ENCODE data around the gene FAM53A.

Gene FAM53A

GRCh38 chr4:1633993-1634392, 50.1 kb downstream of the FAM53A start:
- no peak overlapping the region for H3K4me3 ChIP-seq (ENCODE audit: insufficient read depth in 1 of 2, low read depth in 1 of 2, low read length in 2 of 2)
- H3K4ac ChIP-seq (ENCODE audit: low read depth in 1 of 2, low read length in 2 of 2): no peak overlapping the region
- H4K8ac ChIP-seq (ENCODE audit: low read length): no peak overlapping the region

DNA sequence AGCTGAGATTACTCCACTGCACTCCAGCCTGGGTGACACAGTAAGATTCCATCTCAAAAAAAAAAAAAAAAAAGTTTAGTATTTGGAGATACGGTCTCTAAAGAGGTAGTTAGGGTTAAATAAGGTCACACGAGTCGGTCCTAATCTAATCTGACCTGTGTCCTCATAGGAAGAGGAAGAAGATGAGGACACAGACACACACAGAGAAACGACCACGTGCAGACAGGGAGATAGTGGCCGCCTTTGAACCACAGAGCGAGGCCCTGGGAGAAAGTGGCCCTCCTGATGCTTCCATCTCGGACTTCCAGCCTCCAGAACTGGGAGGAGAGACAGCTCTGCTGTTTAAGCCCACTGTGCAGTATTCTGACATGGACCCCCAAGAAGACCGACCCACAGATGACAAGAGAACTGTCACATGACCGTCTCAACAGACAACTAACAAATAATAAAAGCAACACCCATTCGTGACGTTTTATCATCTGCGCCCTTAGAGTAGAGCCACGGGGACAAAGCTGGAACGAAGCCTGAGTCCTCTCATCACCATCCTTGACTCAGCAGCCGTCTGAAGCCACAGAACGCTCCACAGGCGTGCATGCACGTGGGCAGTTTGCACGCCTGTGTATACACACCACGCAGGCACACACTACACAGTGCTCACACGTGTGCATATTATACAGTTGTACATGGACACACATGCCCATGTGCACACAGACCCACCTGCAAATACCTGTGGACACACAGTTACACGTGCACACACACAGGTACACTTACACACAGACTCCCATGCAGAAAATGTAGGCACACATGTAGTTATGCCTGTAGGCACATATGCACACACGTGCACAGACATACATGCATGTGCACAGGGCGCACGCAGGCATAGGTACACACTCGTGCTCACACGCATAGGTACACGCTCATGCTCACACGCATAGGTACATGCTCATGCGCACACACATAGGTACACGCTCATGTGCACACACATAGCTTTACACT, 51.7 kb downstream of the FAM53A start:
- H3K4me2 ChIP-seq (ENCODE audit: low read length, poor library complexity, severe bottlenecking): no peak overlapping the region
- H3K27ac ChIP-seq (ENCODE audit: low read length, poor library complexity, severe bottlenecking): no peak overlapping the region
- peaks cover 4% of the 10 kb centered on the region for H3K9me3 ChIP-seq (ENCODE audit: control insufficient read depth, low read length)
- no peak overlapping the region for H3K4me3 ChIP-seq (ENCODE audit: insufficient read depth in 1 of 2, low read depth in 1 of 2, low read length in 2 of 2)
- peaks cover 2% of the 10 kb centered on the region for H3K4me1 ChIP-seq (ENCODE audit: control insufficient read depth, insufficient read depth, low read depth, low read length)
- H2BK5ac ChIP-seq (ENCODE audit: low read depth, low read length, poor library complexity, severe bottlenecking): no peak overlapping the region
- DNase-seq: no peak
- H3K79me1 ChIP-seq (replicated peaks; ENCODE audit: low read length, poor library complexity, severe bottlenecking): no peaks in the 10 kb centered on the region
- no peak overlapping the region for H2AK5ac ChIP-seq (ENCODE audit: low read length, severe bottlenecking)
- no peak overlapping the region for H3K23ac ChIP-seq (ENCODE audit: low read length in 2 of 2)
- peaks cover 0 to 7% of the 10 kb centered on the region in 2 experiments for H3K36me3 ChIP-seq (ENCODE audit: control insufficient read depth in 1 of 2, insufficient read depth in 2 of 2, low read depth in 1 of 2, low read length in 2 of 2)
- H3K4ac ChIP-seq (ENCODE audit: low read depth in 1 of 2, low read length in 2 of 2): no peak overlapping the region
- no peak overlapping the region for H2AFZ ChIP-seq (ENCODE audit: low read depth, low read length)
- 84% methylated on average over 32 of the region's 32 CpGs for WGBS
- H3K18ac ChIP-seq (ENCODE audit: low read depth in 1 of 2, low read length in 2 of 2): no peak overlapping the region
- H3K9ac ChIP-seq (ENCODE audit: low read length): no peak overlapping the region
- H2BK120ac ChIP-seq (ENCODE audit: low read depth, low read length): no peak overlapping the region
- H2BK12ac ChIP-seq (ENCODE audit: low read length in 2 of 2): no peak overlapping the region
- no peak overlapping the region for H3K14ac ChIP-seq (ENCODE audit: low read length in 2 of 2)
- H4K91ac ChIP-seq (ENCODE audit: low read length): peak overlapping the region; percentile 28
- H2BK15ac ChIP-seq (ENCODE audit: low read depth, poor library complexity, severe bottlenecking): no peak overlapping the region
- no peak overlapping the region for H4K8ac ChIP-seq (ENCODE audit: low read length)
- peaks cover 0 to 27% of the 10 kb centered on the region in 2 experiments for H3K27me3 ChIP-seq (ENCODE audit: control insufficient read depth in 1 of 2, insufficient read depth in 1 of 2, low read length in 2 of 2)

More at GRCh38 chr4:1633993-1634392, 50.1 kb downstream of the FAM53A start:
- Histone ChIP-seq H2BK12ac (ENCODE audit: low read length in 2 of 2) (no peak overlapping the region), H3K79me1 (replicated peaks; ENCODE audit: low read length, poor library complexity, severe bottlenecking) (no peaks in the 10 kb centered on the region), H3K23ac (ENCODE audit: low read length in 2 of 2) (no peak overlapping the region), H2AK5ac (ENCODE audit: low read length, severe bottlenecking) (no peak overlapping the region), H2BK15ac (ENCODE audit: low read depth, poor library complexity, severe bottlenecking) (no peak overlapping the region), H3K4me1 (ENCODE audit: control insufficient read depth, insufficient read depth, low read depth, low read length) (peaks cover under 1% of the 10 kb centered on the region), H2BK5ac (ENCODE audit: low read depth, low read length, poor library complexity, severe bottlenecking) (no peak overlapping the region), H3K4me2 (ENCODE audit: low read length, poor library complexity, severe bottlenecking) (no peak overlapping the region), H4K91ac (ENCODE audit: low read length) (no peak overlapping the region), H2AFZ (ENCODE audit: low read depth, low read length) (no peak overlapping the region), H2BK120ac (ENCODE audit: low read depth, low read length) (no peak overlapping the region), H3K9ac (ENCODE audit: low read length) (no peak overlapping the region), H3K36me3 (ENCODE audit: control insufficient read depth in 1 of 2, insufficient read depth in 2 of 2, low read depth in 1 of 2, low read length in 2 of 2) (peaks cover 0 to 7% of the 10 kb centered on the region in 2 experiments), H3K18ac (ENCODE audit: low read depth in 1 of 2, low read length in 2 of 2) (no peak overlapping the region), H3K27me3 (ENCODE audit: control insufficient read depth in 1 of 2, insufficient read depth in 1 of 2, low read length in 2 of 2) (peaks cover 0 to 29% of the 10 kb centered on the region in 2 experiments), H3K9me3 (ENCODE audit: control insufficient read depth, low read length) (peaks cover 4% of the 10 kb centered on the region), H3K27ac (ENCODE audit: low read length, poor library complexity, severe bottlenecking) (no peak overlapping the region), H3K14ac (ENCODE audit: low read length in 2 of 2) (no peak overlapping the region)
- 81% methylated on average over 7 of the region's 7 CpGs for WGBS
- no peak for DNase-seq

GRCh38 chr4:1631136-1631535, 53.0 kb downstream of the FAM53A start:
- Histone ChIP-seq H3K4me2 (ENCODE audit: low read length, poor library complexity, severe bottlenecking) (no peak overlapping the region), H3K27me3 (ENCODE audit: control insufficient read depth in 1 of 2, insufficient read depth in 1 of 2, low read length in 2 of 2) (peaks cover 0 to 27% of the 10 kb centered on the region in 2 experiments), H3K14ac (ENCODE audit: low read length in 2 of 2) (no peak overlapping the region), H3K4ac (ENCODE audit: low read depth in 1 of 2, low read length in 2 of 2) (no peak overlapping the region), H4K91ac (ENCODE audit: low read length) (no peak overlapping the region), H2BK120ac (ENCODE audit: low read depth, low read length) (no peak overlapping the region), H3K36me3 (ENCODE audit: control insufficient read depth in 1 of 2, insufficient read depth in 2 of 2, low read depth in 1 of 2, low read length in 2 of 2) (peaks cover 0 to 4% of the 10 kb centered on the region in 2 experiments), H3K79me1 (replicated peaks; ENCODE audit: low read length, poor library complexity, severe bottlenecking) (no peaks in the 10 kb centered on the region), H3K18ac (ENCODE audit: low read depth in 1 of 2, low read length in 2 of 2) (no peak overlapping the region), H3K9me3 (ENCODE audit: control insufficient read depth, low read length) (peaks cover 4% of the 10 kb centered on the region), H3K9ac (ENCODE audit: low read length) (no peak overlapping the region), H2AK5ac (ENCODE audit: low read length, severe bottlenecking) (no peak overlapping the region), H2BK15ac (ENCODE audit: low read depth, poor library complexity, severe bottlenecking) (no peak overlapping the region), H2BK12ac (ENCODE audit: low read length in 2 of 2) (no peak overlapping the region), H2AFZ (ENCODE audit: low read depth, low read length) (no peak overlapping the region), H2BK5ac (ENCODE audit: low read depth, low read length, poor library complexity, severe bottlenecking) (no peak overlapping the region), H3K27ac (ENCODE audit: low read length, poor library complexity, severe bottlenecking) (no peak overlapping the region), H3K4me3 (ENCODE audit: insufficient read depth in 1 of 2, low read depth in 1 of 2, low read length in 2 of 2) (no peak overlapping the region), H3K23ac (ENCODE audit: low read length in 2 of 2) (no peak overlapping the region), H3K4me1 (ENCODE audit: control insufficient read depth, insufficient read depth, low read depth, low read length) (peaks cover 2% of the 10 kb centered on the region), H4K8ac (ENCODE audit: low read length) (no peak overlapping the region)
- DNase-seq: no peak
- WGBS: 86% methylated on average over 9 of the region's 9 CpGs

DNA sequence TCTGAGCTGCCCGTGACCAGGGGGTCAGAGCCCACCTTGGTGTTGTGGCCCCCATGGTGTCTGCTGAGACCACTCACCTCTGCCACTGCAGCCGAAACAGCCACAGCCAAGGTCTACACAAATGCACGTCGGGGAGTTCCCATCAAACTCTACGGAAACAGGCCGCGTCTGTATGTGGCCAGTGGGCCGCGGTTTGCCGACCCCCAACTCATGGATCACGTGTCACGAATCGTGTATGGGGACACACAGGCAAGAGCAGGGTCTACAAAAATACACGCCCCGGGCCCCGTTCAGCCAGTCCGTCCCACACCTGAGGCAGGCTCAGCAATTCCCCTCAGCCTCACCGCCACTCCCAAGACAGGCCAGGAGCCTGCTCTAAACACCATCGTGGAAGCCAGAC, 53.8 kb downstream of the FAM53A start:
- H3K9ac ChIP-seq (ENCODE audit: low read length): no peak overlapping the region
- H3K4me1 ChIP-seq (ENCODE audit: control insufficient read depth, insufficient read depth, low read depth, low read length): peaks cover 2% of the 10 kb centered on the region
- no peak overlapping the region for H3K14ac ChIP-seq (ENCODE audit: low read length in 2 of 2)
- peaks cover 4% of the 10 kb centered on the region for H3K9me3 ChIP-seq (ENCODE audit: control insufficient read depth, low read length)
- H3K18ac ChIP-seq (ENCODE audit: low read depth in 1 of 2, low read length in 2 of 2): no peak overlapping the region
- no peak overlapping the region for H3K4me2 ChIP-seq (ENCODE audit: low read length, poor library complexity, severe bottlenecking)
- no peak overlapping the region for H2BK12ac ChIP-seq (ENCODE audit: low read length in 2 of 2)
- 88% methylated on average over 19 of the region's 19 CpGs for WGBS
- H3K4me3 ChIP-seq (ENCODE audit: insufficient read depth in 1 of 2, low read depth in 1 of 2, low read length in 2 of 2): no peak overlapping the region
- H3K36me3 ChIP-seq (ENCODE audit: control insufficient read depth in 1 of 2, insufficient read depth in 2 of 2, low read depth in 1 of 2, low read length in 2 of 2): peaks cover 0 to 3% of the 10 kb centered on the region in 2 experiments
- H2BK5ac ChIP-seq (ENCODE audit: low read depth, low read length, poor library complexity, severe bottlenecking): no peak overlapping the region
- H3K4ac ChIP-seq (ENCODE audit: low read depth in 1 of 2, low read length in 2 of 2): no peak overlapping the region
- H3K27ac ChIP-seq (ENCODE audit: low read length, poor library complexity, severe bottlenecking): no peak overlapping the region
- no peak overlapping the region for H2AFZ ChIP-seq (ENCODE audit: low read depth, low read length)
- no peak overlapping the region for H4K91ac ChIP-seq (ENCODE audit: low read length)
- peaks cover 0 to 27% of the 10 kb centered on the region in 2 experiments for H3K27me3 ChIP-seq (ENCODE audit: control insufficient read depth in 1 of 2, insufficient read depth in 1 of 2, low read length in 2 of 2)
- no peak overlapping the region for H2AK5ac ChIP-seq (ENCODE audit: low read length, severe bottlenecking)
- no peak overlapping the region for H4K8ac ChIP-seq (ENCODE audit: low read length)
- no peak overlapping the region for H2BK15ac ChIP-seq (ENCODE audit: low read depth, poor library complexity, severe bottlenecking)
- H3K23ac ChIP-seq (ENCODE audit: low read length in 2 of 2): no peak overlapping the region
- H2BK120ac ChIP-seq (ENCODE audit: low read depth, low read length): no peak overlapping the region
- no peaks in the 10 kb centered on the region for H3K79me1 ChIP-seq (replicated peaks; ENCODE audit: low read length, poor library complexity, severe bottlenecking)
- no peak for DNase-seq
